ENCODE measurements around the gene OSBP2.
"Not testable (repeated sequence)": the region's sequence is repeated elsewhere in the genome, so short reads cannot be mapped to it uniquely, and the experiment has no call there.

OSBP2 gene, protein sequence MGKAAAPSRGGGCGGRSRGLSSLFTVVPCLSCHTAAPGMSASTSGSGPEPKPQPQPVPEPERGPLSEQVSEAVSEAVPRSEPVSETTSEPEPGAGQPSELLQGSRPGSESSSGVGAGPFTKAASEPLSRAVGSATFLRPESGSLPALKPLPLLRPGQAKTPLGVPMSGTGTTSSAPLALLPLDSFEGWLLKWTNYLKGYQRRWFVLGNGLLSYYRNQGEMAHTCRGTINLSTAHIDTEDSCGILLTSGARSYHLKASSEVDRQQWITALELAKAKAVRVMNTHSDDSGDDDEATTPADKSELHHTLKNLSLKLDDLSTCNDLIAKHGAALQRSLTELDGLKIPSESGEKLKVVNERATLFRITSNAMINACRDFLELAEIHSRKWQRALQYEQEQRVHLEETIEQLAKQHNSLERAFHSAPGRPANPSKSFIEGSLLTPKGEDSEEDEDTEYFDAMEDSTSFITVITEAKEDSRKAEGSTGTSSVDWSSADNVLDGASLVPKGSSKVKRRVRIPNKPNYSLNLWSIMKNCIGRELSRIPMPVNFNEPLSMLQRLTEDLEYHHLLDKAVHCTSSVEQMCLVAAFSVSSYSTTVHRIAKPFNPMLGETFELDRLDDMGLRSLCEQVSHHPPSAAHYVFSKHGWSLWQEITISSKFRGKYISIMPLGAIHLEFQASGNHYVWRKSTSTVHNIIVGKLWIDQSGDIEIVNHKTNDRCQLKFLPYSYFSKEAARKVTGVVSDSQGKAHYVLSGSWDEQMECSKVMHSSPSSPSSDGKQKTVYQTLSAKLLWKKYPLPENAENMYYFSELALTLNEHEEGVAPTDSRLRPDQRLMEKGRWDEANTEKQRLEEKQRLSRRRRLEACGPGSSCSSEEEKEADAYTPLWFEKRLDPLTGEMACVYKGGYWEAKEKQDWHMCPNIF

DNA sequence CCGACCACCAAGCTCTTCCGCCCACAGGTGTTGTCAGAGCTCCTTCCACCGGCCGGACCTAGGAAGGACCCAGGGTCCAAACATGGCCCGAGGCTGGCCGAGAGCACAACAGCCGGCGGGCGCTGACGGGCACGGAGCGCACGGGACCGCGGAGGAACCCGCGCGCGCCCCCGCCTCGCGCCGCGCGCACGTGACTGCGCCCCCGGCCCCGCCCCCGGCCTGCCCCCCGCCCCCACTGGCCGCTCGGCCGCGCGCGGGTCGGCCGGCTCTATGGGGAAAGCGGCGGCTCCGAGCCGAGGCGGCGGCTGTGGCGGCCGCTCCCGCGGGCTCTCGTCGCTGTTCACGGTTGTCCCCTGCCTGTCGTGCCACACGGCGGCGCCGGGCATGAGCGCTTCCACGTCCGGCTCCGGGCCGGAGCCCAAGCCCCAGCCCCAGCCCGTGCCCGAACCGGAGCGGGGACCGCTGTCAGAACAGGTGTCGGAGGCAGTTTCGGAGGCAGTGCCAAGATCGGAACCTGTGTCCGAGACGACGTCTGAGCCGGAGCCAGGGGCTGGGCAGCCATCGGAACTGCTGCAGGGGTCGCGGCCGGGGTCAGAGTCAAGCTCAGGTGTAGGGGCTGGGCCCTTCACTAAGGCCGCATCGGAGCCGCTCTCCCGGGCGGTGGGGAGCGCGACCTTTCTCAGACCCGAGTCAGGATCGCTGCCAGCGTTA, at the start of gene OSBP2:
OSBP2 (plus strand) TSS at position 235 of the 711 bp plus-strand sequence; CDS start at position 271, 36 bp downstream.
- no peak for DNase-seq

DNA sequence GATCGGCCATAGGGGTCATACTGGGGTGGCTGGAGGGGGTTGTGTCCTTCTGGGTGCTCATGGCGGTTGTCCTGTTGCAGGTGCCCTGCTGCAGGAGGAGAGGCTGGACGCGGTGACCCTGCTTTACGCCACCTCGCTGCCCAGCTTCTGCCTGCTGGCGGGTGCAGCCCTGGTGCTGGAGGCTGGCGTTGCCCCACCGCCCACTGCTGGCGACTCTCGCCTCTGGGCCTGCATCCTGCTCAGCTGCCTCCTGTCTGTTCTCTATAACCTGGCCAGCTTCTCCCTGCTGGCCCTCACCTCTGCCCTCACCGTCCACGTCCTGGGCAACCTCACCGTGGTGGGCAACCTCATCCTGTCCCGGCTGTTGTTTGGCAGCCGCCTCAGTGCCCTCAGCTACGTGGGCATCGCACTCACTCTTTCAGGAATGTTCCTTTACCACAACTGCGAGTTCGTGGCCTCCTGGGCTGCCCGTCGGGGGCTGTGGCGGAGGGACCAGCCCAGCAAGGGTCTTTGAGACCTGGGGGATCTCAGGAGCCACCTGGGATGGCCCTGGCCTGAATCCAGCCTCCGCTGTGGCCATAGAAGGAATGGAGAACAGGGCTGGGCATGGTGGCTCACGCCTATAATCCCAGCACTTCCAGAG, 48.0 kb upstream of the OSBP2 start:
- DNase-seq, result no peak

DNA sequence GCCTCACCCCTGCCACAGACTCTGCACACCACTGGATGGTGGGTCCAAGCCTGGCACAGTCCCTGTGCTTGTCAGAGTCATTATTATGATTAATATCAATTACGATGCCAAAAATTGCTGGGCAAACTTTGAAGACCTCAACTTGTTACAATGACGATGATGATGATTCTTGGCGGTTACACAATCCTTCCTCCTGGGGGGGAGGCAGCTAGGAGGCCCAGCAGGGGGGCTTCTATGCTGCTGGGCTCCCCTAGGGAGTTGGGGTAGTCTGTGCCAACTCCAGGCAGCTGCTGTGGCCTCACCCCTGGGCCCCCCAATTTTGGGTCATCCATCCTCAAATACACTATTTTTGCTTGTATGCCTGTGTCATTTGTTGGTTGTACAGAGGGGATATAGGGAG, 47.1 kb upstream of the OSBP2 start:
- DNase-seq, result no peak

DNA sequence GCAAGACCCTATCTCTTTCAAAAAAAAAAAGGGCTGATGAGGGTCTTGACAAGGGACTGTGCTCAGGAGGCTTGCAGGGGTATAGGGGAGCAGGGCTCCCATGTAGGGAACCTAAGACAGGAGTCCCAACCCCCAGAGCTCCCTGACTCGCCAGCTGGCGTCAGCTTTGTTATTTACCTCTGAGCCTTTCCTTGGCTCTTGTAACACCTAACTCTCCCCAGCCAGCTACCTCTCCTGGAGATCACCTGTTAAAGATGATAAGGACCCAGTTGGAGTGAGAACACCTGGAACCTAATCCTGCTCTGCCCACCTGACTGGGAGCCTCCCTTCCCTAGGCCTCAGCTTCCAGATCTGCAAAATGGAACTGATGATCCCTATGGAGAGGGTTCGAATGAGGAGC, 45.8 kb upstream of the OSBP2 start:
- no peak for DNase-seq

DNA sequence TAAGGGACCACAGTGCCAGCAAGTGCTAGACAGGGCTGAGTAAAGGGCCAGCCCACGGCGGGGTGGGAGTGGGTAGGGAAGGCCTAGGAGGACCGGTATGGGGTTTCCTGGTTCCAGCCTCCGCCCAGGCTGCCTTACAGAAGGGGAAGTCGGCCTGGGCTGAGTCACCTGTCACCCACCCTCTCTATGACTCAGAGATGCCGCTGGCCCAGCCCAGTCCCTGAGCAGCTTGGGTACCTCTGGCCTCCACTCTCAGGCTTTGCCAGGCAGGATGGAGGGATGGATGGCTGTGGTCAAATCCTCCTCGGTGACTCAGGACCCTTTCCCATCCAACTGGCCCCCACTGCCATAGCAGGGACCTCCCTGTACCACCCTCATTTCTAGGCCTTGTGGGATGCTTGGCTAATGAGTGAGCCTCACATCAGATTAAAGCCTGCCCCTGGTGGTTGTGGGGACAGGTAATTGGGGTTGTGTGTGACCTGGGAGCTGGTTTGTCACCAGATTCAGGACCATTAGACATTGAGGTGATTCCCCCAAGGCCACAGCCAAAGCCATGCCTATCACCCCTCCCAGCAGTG, 45.2 kb upstream of the OSBP2 start:
- no peak for DNase-seq

DNA sequence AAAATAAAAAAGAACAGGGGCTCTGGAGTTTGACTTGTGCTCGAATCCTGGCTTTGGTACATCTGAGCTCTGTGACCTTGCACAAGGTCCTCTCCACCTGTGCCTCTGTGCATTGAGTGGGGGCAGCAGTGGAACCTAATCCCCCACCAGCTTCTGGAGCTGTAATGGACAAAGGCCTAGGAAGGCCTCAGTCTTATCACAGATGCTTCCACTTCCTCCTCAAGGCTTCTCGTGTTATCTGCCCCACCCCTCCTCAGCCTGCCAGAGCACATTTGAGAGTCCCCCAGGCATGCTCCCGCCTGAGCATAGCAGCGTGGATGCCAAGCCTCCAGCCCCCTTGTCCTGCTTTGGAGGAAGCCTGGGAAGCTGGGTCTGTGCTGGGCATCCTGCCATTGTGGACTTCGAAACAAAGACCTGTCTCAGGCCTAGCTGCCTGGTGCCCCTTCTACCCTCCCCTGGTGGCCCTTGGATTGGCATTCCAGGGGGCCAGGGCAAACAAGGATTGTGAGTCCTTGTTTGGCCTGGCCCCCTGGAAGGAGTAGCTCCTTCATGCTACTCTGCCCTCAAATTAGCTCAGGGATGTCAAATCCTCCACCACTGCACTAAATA, 44.1 kb upstream of the OSBP2 start:
- DNase-seq, result peak; percentile 72

DNA sequence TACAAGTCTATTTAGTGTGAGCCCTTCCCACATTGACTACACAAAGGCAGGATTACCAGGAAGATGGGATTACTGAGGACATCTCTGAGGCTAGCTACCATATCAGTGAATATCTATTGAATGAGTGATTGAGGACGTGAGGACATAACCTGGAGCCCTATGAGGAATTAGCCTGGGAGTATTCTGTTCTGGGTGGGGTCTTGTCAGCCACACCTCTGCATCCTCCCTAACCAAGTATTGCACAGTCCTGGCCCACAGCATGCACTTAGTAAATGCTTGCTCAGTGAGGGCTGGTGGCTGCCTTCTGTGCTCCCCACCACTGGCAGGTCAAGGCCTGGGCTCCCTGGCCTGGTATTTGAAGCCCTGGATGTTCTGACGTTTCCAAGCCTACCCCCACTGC, 41.8 kb upstream of the OSBP2 start:
- no peak for DNase-seq

DNA sequence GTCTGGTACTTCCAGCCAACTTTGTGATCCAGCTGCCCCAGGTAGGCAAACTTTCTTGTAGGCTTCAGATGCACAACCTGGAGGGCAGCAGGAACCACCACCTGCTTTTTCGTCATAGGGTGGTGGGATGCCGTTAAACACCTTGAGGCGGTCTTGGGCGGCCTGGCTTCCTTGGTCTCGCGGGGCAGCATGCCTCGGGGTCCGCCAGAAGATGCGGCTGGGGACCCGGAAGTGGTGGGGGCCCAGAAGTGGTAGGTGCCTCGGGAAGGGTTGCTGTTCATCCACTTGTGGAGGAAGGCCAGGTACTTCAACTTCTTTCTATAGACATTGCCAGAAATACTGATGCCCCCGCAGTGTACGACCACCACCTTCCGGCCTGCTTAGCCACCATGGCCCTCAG, 40.3 kb upstream of the OSBP2 start:
- DNase-seq, result no peak

DNA sequence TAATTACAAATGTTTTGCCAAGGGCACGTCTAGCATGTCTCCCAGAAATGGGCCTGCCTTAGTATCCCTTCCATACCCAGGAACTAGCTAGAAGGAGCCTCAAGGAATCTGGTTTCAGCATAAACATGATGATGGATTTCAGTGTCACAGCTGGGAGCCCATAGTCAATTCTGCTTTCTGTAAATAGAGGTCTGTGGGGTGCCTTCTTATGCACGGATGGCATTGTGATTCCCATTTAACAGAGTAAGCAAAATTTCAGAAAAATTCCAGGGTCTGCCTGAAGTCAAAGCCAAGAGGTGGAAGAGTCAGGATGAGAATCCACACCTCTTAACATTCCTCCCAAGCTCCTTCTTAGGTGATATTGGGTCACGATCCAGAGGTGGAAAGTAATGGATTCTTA, 39.1 kb upstream of the OSBP2 start:
- no peak for DNase-seq

DNA sequence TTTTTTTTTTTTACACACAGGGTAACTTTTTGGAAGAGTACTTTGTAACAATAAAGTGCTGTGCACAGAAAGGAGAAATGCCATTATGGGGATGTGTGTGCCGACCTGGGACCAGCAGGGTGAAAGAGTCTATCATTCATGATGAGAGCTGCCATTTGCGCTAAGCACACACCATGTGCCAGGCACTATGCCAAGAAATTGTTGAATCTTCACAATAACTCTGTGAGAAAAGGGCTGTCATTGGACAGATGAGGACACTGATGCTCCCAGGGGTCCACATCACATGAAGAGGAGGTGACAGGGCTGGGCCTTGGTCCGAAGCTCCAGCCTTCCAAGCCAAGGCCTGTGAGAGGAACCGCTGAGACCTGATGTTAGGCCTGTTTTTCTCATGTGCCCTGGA, 32.6 kb upstream of the OSBP2 start:
- DNase-seq, result no peak

DNA sequence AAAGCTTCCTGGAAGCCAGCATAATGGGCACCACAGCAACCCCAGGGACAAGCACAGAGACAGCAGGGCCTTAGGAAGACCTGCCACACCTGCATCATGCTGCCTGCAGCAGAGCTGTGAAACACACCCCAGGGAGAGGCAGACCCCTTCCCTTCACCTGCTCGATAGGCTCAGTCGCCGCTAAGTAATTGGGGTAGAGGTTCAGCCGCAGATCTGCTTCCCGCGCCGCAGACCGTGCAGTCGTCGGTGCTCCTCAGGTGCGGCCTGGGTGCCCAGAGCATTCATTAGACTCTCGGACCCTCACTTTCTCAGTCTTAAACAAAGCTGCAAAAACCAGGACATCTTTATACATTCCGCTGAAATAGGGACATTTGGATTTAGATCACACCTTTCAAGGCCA, 29.9 kb upstream of the OSBP2 start:
- DNase-seq, result no peak

DNA sequence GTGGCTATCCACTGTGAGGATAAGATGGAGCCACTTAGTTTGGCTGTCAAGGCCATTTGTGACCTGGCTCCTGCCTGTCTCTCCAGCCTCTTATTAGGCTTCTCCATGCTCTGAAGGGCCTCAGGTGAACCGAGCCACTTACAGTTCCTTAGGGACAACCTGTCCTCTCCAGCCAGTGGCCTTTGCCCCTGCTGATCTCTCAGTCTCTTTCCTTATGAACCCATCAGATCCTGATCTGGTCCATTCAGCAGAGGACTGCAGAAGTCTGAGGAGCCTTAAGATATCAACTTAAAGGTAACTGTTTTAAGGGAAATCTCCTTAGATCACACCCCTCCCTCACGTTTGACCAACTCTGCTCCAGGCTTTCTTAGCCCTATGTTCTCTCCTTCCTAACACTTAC, 29.4 kb upstream of the OSBP2 start:
- DNase-seq, result no peak

DNA sequence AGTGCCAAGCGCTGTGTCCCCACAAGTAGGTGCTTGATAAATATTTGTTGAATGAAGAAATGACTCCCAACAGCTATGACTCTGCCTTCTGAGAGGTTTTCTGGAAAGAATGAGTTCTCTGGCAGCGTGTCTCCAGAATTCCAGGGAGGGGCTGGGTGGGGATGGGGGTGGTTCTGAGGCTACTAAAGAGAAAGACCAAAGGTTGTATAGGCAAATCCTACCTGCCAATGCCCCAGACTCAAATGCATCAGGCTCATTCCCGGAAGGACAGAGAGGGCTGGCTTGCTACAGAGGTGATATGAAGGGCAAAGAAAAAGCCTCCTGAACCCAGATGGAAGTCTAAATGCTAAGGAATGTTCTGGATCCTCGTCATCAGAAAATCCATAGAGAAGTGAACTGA, 28.9 kb upstream of the OSBP2 start:
- DNase-seq, result no peak

DNA sequence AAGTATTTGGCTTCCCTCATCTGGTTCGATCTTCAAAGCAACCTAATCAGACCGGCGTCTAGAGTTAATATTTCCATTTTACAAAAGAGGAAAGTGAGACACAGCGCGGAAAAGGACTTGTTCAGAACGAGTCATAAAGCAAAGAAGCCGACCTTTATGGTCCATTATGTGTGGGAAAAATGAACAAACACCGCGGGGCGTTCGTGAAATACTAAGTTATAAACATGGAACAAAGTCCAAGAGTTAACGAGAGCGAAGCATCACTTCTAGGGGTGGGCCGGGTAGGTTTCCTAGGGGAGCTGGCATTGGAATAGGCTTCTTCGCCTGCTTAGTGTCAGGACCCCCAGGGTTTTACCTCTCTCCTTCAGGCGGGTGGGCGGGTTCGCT, 27.6 kb upstream of the OSBP2 start:
- no peak for DNase-seq

DNA sequence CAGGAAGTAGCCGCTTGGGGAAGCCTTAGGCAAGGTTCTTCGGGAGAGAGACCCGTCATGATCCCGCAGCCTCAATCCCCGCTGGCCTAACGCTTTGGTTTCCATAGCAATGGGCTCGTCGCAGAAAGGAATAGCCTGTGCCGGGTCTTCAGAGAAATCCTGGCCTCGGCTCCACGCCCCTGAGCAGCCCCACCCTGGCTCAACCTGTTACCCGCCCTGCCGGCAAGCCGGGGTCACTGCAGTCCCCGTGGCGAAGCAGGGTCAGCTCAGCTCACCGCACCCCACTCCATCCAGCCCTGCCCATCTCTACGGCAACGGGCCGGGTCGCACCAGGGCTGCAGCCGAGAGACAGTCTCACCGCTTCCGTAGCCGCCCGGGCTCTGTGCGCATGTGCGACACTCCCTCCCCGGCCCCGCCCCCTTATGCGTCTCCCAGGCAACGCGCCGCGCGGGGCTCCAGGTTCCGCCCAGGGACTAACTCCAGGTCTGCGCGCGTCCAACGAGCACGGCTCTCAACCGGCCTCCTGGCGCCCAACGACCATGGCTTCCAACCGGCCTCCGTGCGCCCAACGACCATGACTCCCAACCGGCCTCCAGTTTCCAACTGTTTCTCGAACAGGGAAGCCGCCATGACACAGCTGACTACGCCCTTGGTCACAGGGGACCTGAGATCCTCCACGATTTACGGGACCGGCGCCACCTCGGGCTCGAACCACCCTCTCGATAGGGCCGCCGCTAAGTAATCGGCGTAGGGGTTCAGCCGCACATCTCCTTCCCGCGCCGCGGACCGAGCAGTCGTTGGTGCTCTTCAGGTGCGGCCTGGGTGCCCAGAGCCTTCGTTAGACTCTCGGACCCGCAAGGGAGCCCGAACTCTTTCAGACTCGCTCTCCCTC, 26.9 kb upstream of the OSBP2 start, which contains the start of gene DUSP18:
DUSP18 (minus strand) TSS at position 382 of the 892 bp plus-strand sequence. CDS start 3,872 bp downstream, outside the sequence.
- DNase-seq, result peak; percentile 53

DNA sequence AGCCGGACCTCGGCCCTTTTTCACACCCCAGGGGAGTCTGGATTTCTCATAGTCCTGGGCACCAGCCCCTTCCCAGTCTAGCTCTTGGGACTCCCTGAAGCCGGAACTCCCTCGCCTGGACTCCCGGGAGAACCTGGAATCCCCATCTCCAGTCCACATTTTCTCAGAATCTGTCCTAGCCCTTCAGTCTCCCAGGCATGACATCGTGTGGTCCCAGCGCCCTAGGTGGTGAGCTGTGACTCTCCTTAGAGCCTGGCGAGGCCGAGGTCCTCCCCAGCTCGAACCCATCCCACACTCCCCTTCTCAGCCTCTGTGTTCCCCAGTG, 26.3 kb upstream of the OSBP2 start:
- no peak for DNase-seq

DNA sequence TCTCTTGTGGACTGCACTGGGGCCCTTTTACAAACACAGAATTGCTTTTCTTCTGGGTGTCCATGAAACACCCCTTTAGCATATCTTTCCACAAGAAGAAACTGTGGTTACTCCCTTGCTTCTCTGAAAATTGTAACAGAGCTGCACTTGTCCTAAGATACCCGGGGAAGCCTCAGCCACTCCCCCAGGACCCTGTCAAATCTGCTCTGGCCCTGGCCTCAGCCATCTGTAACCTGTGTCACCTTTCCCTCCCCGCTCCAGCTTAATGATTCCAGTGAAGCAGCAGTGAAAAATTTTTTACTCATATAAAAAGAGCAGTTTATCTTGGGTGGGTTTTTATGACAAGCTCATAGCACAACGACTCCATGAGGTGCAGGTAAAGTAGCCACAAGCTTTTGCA, 23.6 kb upstream of the OSBP2 start:
- no peak for DNase-seq

DNA sequence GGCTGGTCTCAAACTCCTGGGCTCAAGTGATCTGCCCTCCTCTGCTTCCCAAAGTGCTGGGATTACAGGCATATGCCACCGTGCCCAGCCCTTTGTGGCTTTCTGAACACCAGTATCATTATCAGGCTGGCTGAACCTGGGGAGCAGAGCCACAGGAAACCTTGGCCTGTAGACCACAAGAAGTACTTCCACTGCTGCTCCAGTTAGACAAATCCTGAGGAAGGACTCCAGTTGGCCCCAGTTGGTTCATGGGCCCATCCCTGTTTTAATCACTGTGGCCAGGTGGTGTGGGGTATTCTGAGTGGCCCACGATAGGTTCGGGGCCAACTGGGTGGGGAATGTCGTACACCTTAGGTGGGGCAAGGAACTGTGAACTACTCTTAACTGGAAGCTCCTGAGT, 21.5 kb upstream of the OSBP2 start:
- no peak for DNase-seq

DNA sequence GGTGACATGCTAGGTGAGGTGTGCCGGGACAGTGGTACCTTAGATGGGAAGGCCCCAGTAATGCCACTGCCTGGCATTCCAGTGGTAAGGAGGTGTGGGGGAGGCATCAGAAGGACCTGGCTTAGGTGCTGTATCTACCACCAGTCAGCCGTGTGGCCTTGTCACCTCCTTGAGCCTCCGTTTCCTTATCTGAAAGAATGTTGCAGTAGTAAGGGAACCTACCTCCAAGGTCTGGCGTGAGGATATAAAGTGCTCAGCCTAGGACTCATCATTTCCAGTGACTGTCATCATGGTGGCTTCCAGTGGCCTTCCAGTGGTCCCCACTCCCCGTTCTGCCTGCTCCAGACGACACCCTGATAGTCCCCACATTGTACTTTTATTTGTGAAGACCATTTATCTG, 20.2 kb upstream of the OSBP2 start:
- DNase-seq, result no peak

DNA sequence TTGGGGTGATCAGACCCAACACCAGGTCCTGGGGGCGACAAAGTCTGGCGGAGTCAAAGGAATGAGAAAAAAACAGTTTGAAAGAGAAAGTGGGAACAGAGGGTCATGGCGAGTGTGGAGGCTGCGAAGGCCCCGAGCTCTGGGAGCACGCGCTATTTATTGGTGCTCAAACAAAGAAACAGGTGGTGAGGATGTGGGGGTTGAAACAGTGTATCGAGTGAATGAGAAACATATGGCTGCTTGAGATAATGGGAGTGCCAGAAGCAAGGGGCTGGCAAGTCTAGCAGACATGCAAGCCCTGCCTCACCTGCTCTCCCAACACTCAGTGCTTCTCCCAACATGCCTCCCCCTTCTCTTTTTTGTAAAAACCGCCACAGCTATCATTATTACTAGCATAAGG, 19.2 kb upstream of the OSBP2 start:
- DNase-seq, result no peak

DNA sequence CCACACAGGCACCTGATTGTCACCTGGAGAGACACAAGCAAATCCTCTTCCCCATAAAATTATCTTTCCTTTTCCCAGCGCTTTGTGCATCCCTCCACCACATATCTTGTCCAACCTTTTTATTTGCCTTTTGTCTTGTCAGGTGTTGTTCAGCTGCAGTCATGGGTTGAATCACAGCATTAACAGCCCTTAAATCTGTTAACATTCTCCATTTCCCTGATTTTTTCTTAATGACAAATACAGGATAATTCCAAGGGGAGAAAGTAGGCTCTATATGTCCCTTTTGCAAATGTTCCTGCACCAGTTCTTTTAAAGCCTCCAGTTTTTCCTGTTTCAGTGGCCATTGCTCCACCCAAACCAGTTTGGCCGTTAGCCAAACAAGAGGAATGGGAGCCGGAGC, 18.1 kb upstream of the OSBP2 start:
- not testable (repeated sequence) for DNase-seq
